IMR-90 (cell line): Measurements from ENCODE around the gene RHOBTB3.

Experiments used
- BHLHE40 ChIP-seq: fragments of 150-350 bp; IDR thresholded peaks from 2 replicates; pipeline ENCODE4 v1.6.1; 2016; ENCODE audit warnings: mild to moderate bottlenecking, low read depth, low read length
- CEBPB ChIP-seq: IDR thresholded peaks from 2 replicates; pipeline ENCODE4 v1.6.1; 2012; ENCODE audit warnings: low read depth, low read length, improper control_type of control experiment
- MAZ ChIP-seq: IDR thresholded peaks from 2 replicates; pipeline ENCODE4 v1.6.1; 2012; ENCODE audit warnings: low read depth, mild to moderate bottlenecking, low read length, improper control_type of control experiment, moderate library complexity, borderline replicate concordance
- NFE2L2 ChIP-seq: fragments of 150-350 bp; IDR thresholded peaks from 2 replicates; pipeline ENCODE4 v1.6.1; 2016; ENCODE audit warnings: low read depth, mild to moderate bottlenecking, low read length
- POLR2A ChIP-seq: IDR thresholded peaks from 2 replicates; pipeline ENCODE4 v1.6.1; 2012; ENCODE audit warnings: mild to moderate bottlenecking, low read depth, low read length
- RFX5 ChIP-seq: IDR thresholded peaks from 2 replicates; pipeline ENCODE4 v1.8.0; 2012; ENCODE audit warnings: low read depth, mild to moderate bottlenecking, low read length, moderate library complexity
- SMC3 ChIP-seq: fragments of 150-350 bp; IDR thresholded peaks from 2 replicates; pipeline ENCODE4 v1.6.1; 2016; ENCODE audit warnings: low read depth, mild to moderate bottlenecking, antibody characterized with exemption, low read length, moderate library complexity
- TF ChIP-seq, protein P1 (sequence below): conservative IDR thresholded peaks from 2 replicates; pipeline ENCODE4 v1.5.1; 2012; ENCODE audit warnings: mild to moderate bottlenecking, low read depth, low read length, improper control_type of control experiment
- TF ChIP-seq, protein P2 (sequence below): fragments of 150-350 bp; IDR thresholded peaks from 2 replicates; pipeline ENCODE4 v1.6.1; 2016; ENCODE audit warnings: low read depth, mild to moderate bottlenecking, low read length, moderate library complexity, borderline replicate concordance

DNA sequence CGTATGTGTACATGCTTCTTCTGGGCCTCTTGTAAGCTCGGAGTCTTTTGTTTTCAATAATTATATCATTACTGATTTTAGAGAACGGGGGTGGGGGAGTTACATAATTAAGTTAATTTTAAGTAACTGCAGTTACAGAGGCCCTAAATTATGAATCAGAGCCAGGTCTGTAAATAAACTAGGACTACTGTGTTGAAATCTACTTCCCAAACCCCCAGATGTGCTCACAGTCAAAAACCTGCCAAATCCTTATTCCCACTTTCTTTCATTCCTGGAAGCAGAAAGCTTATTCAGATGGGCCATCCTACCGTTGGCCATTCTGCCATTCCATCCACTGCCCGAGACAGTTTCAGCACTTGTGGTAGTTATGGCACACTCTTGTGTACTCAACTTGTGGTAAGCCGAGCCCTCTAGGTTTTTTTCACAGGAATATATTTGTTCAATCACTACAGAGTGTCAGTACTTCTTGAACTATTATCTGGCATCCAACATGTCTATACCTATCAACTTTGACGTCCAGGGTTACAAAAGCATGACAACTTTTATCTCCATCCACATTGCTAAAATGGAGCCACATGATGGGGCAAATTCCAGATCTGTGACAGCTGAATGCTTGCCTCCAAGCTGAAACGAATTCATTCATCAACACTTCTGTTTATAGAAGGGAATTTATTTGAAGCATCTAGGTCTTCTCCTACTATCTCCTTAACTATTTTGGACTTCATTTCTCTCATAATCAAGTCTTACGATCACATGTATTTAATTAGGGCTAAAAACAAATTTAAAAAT lies 53.6 kb downstream of the RHOBTB3 start:
- TF ChIP-seq, protein P1, sequence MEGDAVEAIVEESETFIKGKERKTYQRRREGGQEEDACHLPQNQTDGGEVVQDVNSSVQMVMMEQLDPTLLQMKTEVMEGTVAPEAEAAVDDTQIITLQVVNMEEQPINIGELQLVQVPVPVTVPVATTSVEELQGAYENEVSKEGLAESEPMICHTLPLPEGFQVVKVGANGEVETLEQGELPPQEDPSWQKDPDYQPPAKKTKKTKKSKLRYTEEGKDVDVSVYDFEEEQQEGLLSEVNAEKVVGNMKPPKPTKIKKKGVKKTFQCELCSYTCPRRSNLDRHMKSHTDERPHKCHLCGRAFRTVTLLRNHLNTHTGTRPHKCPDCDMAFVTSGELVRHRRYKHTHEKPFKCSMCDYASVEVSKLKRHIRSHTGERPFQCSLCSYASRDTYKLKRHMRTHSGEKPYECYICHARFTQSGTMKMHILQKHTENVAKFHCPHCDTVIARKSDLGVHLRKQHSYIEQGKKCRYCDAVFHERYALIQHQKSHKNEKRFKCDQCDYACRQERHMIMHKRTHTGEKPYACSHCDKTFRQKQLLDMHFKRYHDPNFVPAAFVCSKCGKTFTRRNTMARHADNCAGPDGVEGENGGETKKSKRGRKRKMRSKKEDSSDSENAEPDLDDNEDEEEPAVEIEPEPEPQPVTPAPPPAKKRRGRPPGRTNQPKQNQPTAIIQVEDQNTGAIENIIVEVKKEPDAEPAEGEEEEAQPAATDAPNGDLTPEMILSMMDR = no peak
- TF ChIP-seq, protein P2, sequence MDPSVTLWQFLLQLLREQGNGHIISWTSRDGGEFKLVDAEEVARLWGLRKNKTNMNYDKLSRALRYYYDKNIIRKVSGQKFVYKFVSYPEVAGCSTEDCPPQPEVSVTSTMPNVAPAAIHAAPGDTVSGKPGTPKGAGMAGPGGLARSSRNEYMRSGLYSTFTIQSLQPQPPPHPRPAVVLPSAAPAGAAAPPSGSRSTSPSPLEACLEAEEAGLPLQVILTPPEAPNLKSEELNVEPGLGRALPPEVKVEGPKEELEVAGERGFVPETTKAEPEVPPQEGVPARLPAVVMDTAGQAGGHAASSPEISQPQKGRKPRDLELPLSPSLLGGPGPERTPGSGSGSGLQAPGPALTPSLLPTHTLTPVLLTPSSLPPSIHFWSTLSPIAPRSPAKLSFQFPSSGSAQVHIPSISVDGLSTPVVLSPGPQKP = no peak
- TF ChIP-seq CEBPB = no peak
- no peak for TF ChIP-seq RFX5
- no peak for TF ChIP-seq NFE2L2
- TF ChIP-seq SMC3 = no peak
- TF ChIP-seq BHLHE40 = no peak
- no peak for TF ChIP-seq POLR2A
- no peak for TF ChIP-seq MAZ
